MM.1S (cell line): Measurements from ENCODE around the gene RBMS3.

Source experiments
- DNase-seq: peaks from one replicate; pipeline ENCODE4 v3.0.0-alpha.2; 2015
- H2AFZ ChIP-seq: fragments of 300-600 bp; sonication (generic); 2 replicates; pipeline ENCODE4 v1.6.0; 2016; ENCODE audit warnings: antibody characterized with exemption, low read length
- H3F3A ChIP-seq: fragments of 300-600 bp; sonication (generic); 2 replicates; pipeline ENCODE4 v1.6.1; 2016; ENCODE audit warnings: mild to moderate bottlenecking, antibody characterized with exemption, low read length, moderate library complexity, mixed read lengths; ENCODE audit not compliant: insufficient read depth
- H3K27ac ChIP-seq: fragments of 300-600 bp; sonication (generic); 2 replicates; pipeline ENCODE4 v1.5.1; 2016; ENCODE audit warnings: mild to moderate bottlenecking, low read length
- H3K27me3 ChIP-seq: fragments of 300-600 bp; sonication (generic); replicated peaks from 2 replicates; pipeline ENCODE4 v1.6.0; 2016; ENCODE audit warnings: low read length; ENCODE audit not compliant: insufficient read depth
- H3K36me3 ChIP-seq: fragments of 300-600 bp; sonication (generic); replicated peaks from 2 replicates; pipeline ENCODE4 v1.6.1; 2016; ENCODE audit warnings: mild to moderate bottlenecking, low read length, mixed read lengths; ENCODE audit not compliant: insufficient read depth
- H3K4me1 ChIP-seq: fragments of 300-600 bp; sonication (generic); 2 replicates; pipeline ENCODE4 v1.6.1; 2016; ENCODE audit warnings: low read length, mixed read lengths
- H3K4me2 ChIP-seq: fragments of 300-600 bp; sonication (generic); 2 replicates; pipeline ENCODE4 v1.6.0; 2016; ENCODE audit warnings: low read depth, low read length
- H3K4me3 ChIP-seq: fragments of 300-600 bp; sonication (generic); 2 replicates; pipeline ENCODE4 v1.5.1; 2016; ENCODE audit warnings: low read length, mixed read lengths
- H3K79me2 ChIP-seq: fragments of 300-600 bp; sonication (generic); 2 replicates; pipeline ENCODE4 v1.6.1; 2016; ENCODE audit warnings: mixed run types, low read length, mixed read lengths
- H3K9ac ChIP-seq: fragments of 300-600 bp; sonication (generic); 2 replicates; pipeline ENCODE4 v1.6.1; 2016; ENCODE audit warnings: low read length, mixed read lengths
- H3K9me2 ChIP-seq: fragments of 300-600 bp; sonication (generic); replicated peaks from 2 replicates; pipeline ENCODE4 v1.6.1; 2016; ENCODE audit warnings: mild to moderate bottlenecking, low read length, mixed read lengths; ENCODE audit not compliant: insufficient read depth
- H3K9me3 ChIP-seq: fragments of 300-600 bp; sonication (generic); replicated peaks from 2 replicates; pipeline ENCODE4 v1.6.1; 2016; ENCODE audit warnings: mild to moderate bottlenecking, low read length, mixed read lengths; ENCODE audit not compliant: insufficient read depth
- H4K20me1 ChIP-seq: fragments of 300-600 bp; sonication (generic); 2 replicates; pipeline ENCODE4 v1.6.1; 2016; ENCODE audit warnings: mild to moderate bottlenecking, low read length, moderate library complexity, mixed read lengths; ENCODE audit not compliant: insufficient read depth
- CTCF ChIP-seq: fragments of 300-600 bp; sonication (generic); IDR thresholded peaks from 2 replicates; pipeline ENCODE4 v1.5.1; 2016; ENCODE audit warnings: antibody characterized with exemption, low read length, mixed read lengths
- EZH2 ChIP-seq: fragments of 300-600 bp; sonication (generic); optimal IDR thresholded peaks from 2 replicates; pipeline ENCODE3; 2017; ENCODE audit warnings: low read depth, mild to moderate bottlenecking, antibody characterized with exemption, low read length, mixed read lengths
- EZH2phosphoT487 ChIP-seq: fragments of 300-600 bp; sonication (generic); IDR thresholded peaks from 2 replicates; pipeline ENCODE4 v1.6.1; 2018; ENCODE audit warnings: antibody characterized with exemption, low read length

The RBMS3 gene

GRCh38 chr3:29242296-29242695, 38.6 kb upstream of the RBMS3 start:
- Histone ChIP-seq H3K9me2 (no peaks in the 10 kb centered on the region), H3K4me2 (no peak overlapping the region), H3K4me3 (no peak overlapping the region), H4K20me1 (no peaks in the 10 kb centered on the region), H2AFZ (no peak overlapping the region), H3K4me1 (peaks cover 3% of the 10 kb centered on the region; the same call in 1 of the 2 replicates), H3K9me3 (no peaks in the 10 kb centered on the region), H3K27ac (no peak overlapping the region), H3K36me3 (no peaks in the 10 kb centered on the region), H3K9ac (no peak overlapping the region), H3K79me2 (no peaks in the 10 kb centered on the region), H3F3A (no peaks in the 10 kb centered on the region), H3K27me3 (no peaks in the 10 kb centered on the region)
- no peak for DNase-seq
- no peak for TF ChIP-seq EZH2phosphoT487
- TF ChIP-seq EZH2 = no peak
- no peak for TF ChIP-seq CTCF

- Histone ChIP-seq H3K9ac (no peak overlapping the region), H3K27ac (no peak overlapping the region), H3K9me3 (no peaks in the 10 kb centered on the region), H3K9me2 (no peaks in the 10 kb centered on the region), H2AFZ (no peak overlapping the region), H3K4me2 (no peak overlapping the region), H3K27me3 (no peaks in the 10 kb centered on the region), H3K36me3 (no peaks in the 10 kb centered on the region), H3K4me1 (peaks cover 12% of the 10 kb centered on the region; the same call in 1 of the 2 replicates), H4K20me1 (no peaks in the 10 kb centered on the region), H3K4me3 (no peak overlapping the region), H3K79me2 (no peaks in the 10 kb centered on the region), H3F3A (no peaks in the 10 kb centered on the region)
- TF ChIP-seq EZH2phosphoT487 (no peak), EZH2 (no peak), CTCF (no peak)
- no peak for DNase-seq
Observed at GRCh38 chr3:29245441-29245840, 35.4 kb upstream of the RBMS3 start.

GRCh38 chr3:29247088-29247745, 33.7 kb upstream of the RBMS3 start:
- Histone ChIP-seq H3K4me3 (no peak overlapping the region), H4K20me1 (no peaks in the 10 kb centered on the region), H3K79me2 (no peaks in the 10 kb centered on the region), H3F3A (no peaks in the 10 kb centered on the region), H3K27me3 (no peaks in the 10 kb centered on the region), H3K27ac (peak overlapping the region; percentile 31; the same call in 1 of the 2 replicates), H3K9me2 (no peaks in the 10 kb centered on the region), H2AFZ (no peak overlapping the region), H3K4me1 (peaks cover 12% of the 10 kb centered on the region; the same call in 1 of the 2 replicates), H3K9ac (no peak overlapping the region), H3K9me3 (no peaks in the 10 kb centered on the region), H3K36me3 (no peaks in the 10 kb centered on the region), H3K4me2 (peak overlapping the region; percentile 10; the same call in 1 of the 2 replicates)
- TF ChIP-seq EZH2phosphoT487 (no peak), EZH2 (no peak)
- peak; percentile 9 for DNase-seq

- H3K27ac ChIP-seq = no peak overlapping the region
- H3K9me2 ChIP-seq = no peaks in the 10 kb centered on the region
- no peak for DNase-seq
- H4K20me1 ChIP-seq = no peaks in the 10 kb centered on the region
- H3K9ac ChIP-seq = no peak overlapping the region
- H3K9me3 ChIP-seq = no peaks in the 10 kb centered on the region
- H3K4me1 ChIP-seq = peaks cover 12% of the 10 kb centered on the region; the same call in 1 of the 2 replicates
- no peak overlapping the region for H3K4me2 ChIP-seq
- H3K4me3 ChIP-seq = no peak overlapping the region
- no peak for TF ChIP-seq EZH2phosphoT487
- TF ChIP-seq EZH2 = no peak
- TF ChIP-seq CTCF = no peak
- H3K36me3 ChIP-seq = no peaks in the 10 kb centered on the region
- no peaks in the 10 kb centered on the region for H3K79me2 ChIP-seq
- no peaks in the 10 kb centered on the region for H3K27me3 ChIP-seq
- no peak overlapping the region for H2AFZ ChIP-seq
- H3F3A ChIP-seq = no peaks in the 10 kb centered on the region
Observed at GRCh38 chr3:29249829-29250345, 31.0 kb upstream of the RBMS3 start.
